Activated T-helper 1 cell treated with anti-CD3 and anti-CD28 coated beads, Interleukin-12 subunit alpha, Interleukin-12 subunit beta, Interleukin-2, Interleukin-4 antibody, amounts not matched to agents 30 ng/mL and 10 ng/mL and 1 ng/mL, durations not matched to agents 14 hours and 24 hours and 36 hours (primary cell): Measurements from ENCODE around the gene CLASRP. TPM values are rescaled to one million over a fixed set of nuclear protein-coding genes. Genes with fewer than 3 reads are reported as not detected.
"Not testable (repeated sequence)": the region's sequence is repeated elsewhere in the genome, so short reads cannot be mapped to it uniquely, and the experiment has no call there.

ENCODE experiments used
- DNase-seq: peaks from one replicate; pipeline ENCODE4 v3.0.0; 2021; ENCODE audit warnings: low spot score
- H3K27ac Mint-ChIP-seq: one replicate; pipeline ENCODE4 v1.8.0; 2021; ENCODE audit warnings: mild to moderate bottlenecking, mixed read lengths
- H3K27me3 Mint-ChIP-seq: one replicate; pipeline ENCODE4 v1.8.0; 2022; ENCODE audit warnings: mild to moderate bottlenecking, moderate library complexity, mixed read lengths; ENCODE audit not compliant: insufficient read depth
- H3K36me3 Mint-ChIP-seq: one replicate; pipeline ENCODE4 v1.8.0; 2021; ENCODE audit warnings: low read depth, mixed read lengths
- H3K4me1 Mint-ChIP-seq: one replicate; pipeline ENCODE4 v1.8.0; 2021; ENCODE audit warnings: low read depth, mixed read lengths
- H3K4me3 Mint-ChIP-seq: one replicate; pipeline ENCODE4 v1.8.0; 2021; ENCODE audit warnings: mild to moderate bottlenecking, moderate library complexity, mixed read lengths
- H3K9me3 Mint-ChIP-seq: one replicate; pipeline ENCODE4 v1.8.0; 2021; ENCODE audit warnings: mixed read lengths
- intact Hi-C: fragments of 100-400 bp; cut with micrococcal nuclease; formaldehyde crosslinking; loops from one replicate; pipeline ENCODE4 v1.15.1; 2024
- total RNA-seq: library from RNA; stranded (reverse); gene quantifications from 2 replicates; pipeline ENCODE4 v1.2.3, GENCODE V29; 2022

CLASRP gene
- total RNA-seq, 1 donor from 2014 or later = 116 TPM

DNA sequence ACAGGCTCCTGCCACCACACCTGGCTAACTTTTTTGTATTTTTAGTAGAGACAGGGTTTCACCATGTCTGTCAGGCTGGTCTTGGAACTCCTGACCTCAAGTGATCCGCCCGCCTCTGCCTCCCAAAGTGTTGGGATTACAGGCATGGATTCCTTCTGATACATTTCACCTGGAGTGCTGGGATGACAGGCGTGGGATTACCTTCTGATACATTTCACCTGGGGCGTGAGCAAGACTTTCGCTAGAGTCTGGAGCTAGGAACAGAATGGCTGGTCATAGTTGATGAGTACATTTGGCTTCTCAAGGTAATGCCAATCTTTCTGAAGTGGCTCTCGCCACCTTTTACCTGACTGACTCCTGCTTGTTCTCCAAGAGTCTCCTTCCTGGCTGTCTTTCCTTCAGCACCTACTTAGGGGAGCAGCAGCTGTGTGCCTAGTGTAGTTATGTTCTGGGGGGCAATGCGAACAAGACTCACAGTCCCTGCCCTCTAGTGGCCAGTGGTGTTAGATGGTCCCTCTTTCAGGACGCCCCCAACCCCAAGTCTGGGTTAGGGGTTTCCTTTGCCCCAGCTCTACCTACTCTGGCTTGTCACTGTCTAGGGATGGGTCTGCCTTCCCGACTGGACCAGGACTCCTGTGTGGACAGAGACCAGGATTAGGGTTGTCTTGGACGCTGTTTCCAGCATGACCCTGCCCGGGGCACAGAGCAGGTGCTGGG lies 73.4 kb downstream of the CLASRP start:
- DNase-seq = no peak

DNA sequence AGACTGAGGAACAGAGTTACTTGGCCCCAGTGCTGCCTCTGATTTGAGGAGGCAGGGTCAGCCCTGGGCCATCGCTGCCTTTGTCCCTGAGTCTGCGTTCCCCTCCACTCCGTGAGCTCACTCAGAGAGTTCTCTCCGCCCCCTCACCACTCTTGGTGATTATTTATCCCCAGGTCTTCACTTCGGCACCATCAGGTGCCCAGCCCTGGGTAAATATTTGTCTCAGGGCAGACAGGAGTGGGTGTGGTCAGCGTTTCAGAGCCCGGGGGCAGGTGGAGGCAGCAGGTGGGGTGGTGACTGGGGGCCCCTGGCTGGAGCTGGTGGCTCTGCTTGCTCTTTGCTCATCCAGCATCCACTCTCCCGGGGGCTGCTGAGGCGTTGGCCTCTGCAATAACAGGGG lies 74.8 kb downstream of the CLASRP start:
- Mint-ChIP-seq H3K36me3 (peaks cover 1% of the 10 kb centered on the region), H3K27me3 (no peaks in the 10 kb centered on the region), H3K4me3 (no peak overlapping the region), H3K27ac (no peak overlapping the region), H3K4me1 (peaks cover 38% of the 10 kb centered on the region), H3K9me3 (no peaks in the 10 kb centered on the region)
- intact Hi-C loops = no loop called here
- no peak for DNase-seq

More for the DNA sequence above, 73.4 kb downstream of the CLASRP start:
- no peaks in the 10 kb centered on the region for H3K27me3 Mint-ChIP-seq
- no peaks in the 10 kb centered on the region for H3K9me3 Mint-ChIP-seq
- H3K4me1 Mint-ChIP-seq = peaks cover 27% of the 10 kb centered on the region
- H3K4me3 Mint-ChIP-seq = no peak overlapping the region
- intact Hi-C loops = no loop called here
- H3K27ac Mint-ChIP-seq = no peak overlapping the region
- H3K36me3 Mint-ChIP-seq = peaks cover 1% of the 10 kb centered on the region

DNA sequence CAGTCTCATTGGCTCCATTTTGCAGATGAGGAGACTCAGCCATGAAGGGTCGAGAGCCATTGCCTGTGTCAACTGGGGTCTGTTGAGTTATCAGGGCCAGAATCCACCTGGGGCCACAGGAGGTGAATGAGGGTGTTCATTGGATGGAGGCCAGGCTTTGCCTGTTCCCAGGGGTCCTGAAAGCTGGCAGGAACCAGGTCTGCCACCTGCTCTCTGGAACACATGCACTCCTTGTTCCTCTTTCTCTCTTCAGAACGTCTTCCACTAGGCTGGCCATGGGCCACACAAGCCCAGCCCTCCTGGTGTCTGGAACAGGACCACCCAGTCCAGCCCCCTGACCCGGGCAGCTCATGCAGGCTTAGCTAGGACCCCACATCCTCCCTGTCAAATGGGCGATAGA lies 75.3 kb downstream of the CLASRP start:
- no peaks in the 10 kb centered on the region for H3K27me3 Mint-ChIP-seq
- peaks cover 1% of the 10 kb centered on the region for H3K36me3 Mint-ChIP-seq
- no peak overlapping the region for H3K4me3 Mint-ChIP-seq
- no peak for DNase-seq
- intact Hi-C loops = no loop called here
- H3K4me1 Mint-ChIP-seq = peaks cover 42% of the 10 kb centered on the region
- H3K9me3 Mint-ChIP-seq = no peaks in the 10 kb centered on the region
- H3K27ac Mint-ChIP-seq = no peak overlapping the region

GRCh38 chr19:45115809-45116615 lies 77.2 kb downstream of the CLASRP start:
- DNase-seq = no peak
- no peak overlapping the region for H3K27ac Mint-ChIP-seq
- peaks cover 41% of the 10 kb centered on the region for H3K4me1 Mint-ChIP-seq
- H3K27me3 Mint-ChIP-seq = no peaks in the 10 kb centered on the region
- intact Hi-C loops = loop anchor here (2.0 to 5.0 kb wide), 2 partner anchors 23 to 99 kb away; partner anchors contain the start of gene PPP1R37
- H3K36me3 Mint-ChIP-seq = peaks cover 1% of the 10 kb centered on the region
- no peaks in the 10 kb centered on the region for H3K9me3 Mint-ChIP-seq
- H3K4me3 Mint-ChIP-seq = no peak overlapping the region

- Mint-ChIP-seq H3K27ac (peak overlapping the region; percentile 64), H3K27me3 (no peaks in the 10 kb centered on the region), H3K36me3 (peaks cover 1% of the 10 kb centered on the region), H3K9me3 (no peaks in the 10 kb centered on the region), H3K4me1 (peaks cover 48% of the 10 kb centered on the region), H3K4me3 (peak overlapping the region; percentile 35)
- peak; percentile 31 for DNase-seq
- intact Hi-C loops = loop anchor here (2.0 to 5.0 kb wide), 2 partner anchors 24 to 100 kb away; partner anchors contain the start of gene PPP1R37
These were observed 78.3 kb downstream of the CLASRP start for GRCh38 chr19:45117167-45117594.

- no peaks in the 10 kb centered on the region for H3K27me3 Mint-ChIP-seq
- peaks cover 1% of the 10 kb centered on the region for H3K36me3 Mint-ChIP-seq
- DNase-seq = no peak
- intact Hi-C loops = loop anchor here (2.0 to 5.0 kb wide), 2 partner anchors 25 to 100 kb away; partner anchors contain the start of gene PPP1R37
- H3K9me3 Mint-ChIP-seq = no peaks in the 10 kb centered on the region
- peaks cover 52% of the 10 kb centered on the region for H3K4me1 Mint-ChIP-seq
- H3K4me3 Mint-ChIP-seq = no peak overlapping the region
- H3K27ac Mint-ChIP-seq = peak overlapping the region; percentile 71
These were observed 78.8 kb downstream of the CLASRP start for GRCh38 chr19:45117671-45118070.

DNA sequence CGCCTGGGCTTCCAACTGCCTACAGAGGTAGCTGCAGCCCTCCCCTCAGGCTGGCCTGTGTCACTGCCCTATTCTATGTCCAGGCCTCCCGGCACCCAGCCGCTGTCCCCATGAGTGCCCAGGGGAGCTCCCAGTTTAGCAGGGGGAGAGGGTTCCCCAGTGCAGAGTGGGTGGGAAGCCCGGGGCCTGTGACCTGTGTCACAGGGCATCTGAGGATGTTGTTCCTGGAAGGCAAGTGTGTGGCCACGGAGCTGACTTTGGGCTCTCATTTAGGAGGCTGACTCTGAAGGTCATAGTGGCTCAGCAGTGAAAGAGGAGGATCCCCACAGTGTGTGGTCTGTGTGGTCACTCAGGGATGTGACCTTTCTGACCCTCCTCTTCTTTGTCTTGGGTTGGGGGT lies 79.3 kb downstream of the CLASRP start:
- peak overlapping the region; percentile 71 for H3K27ac Mint-ChIP-seq
- H3K9me3 Mint-ChIP-seq = no peaks in the 10 kb centered on the region
- DNase-seq = no peak
- intact Hi-C loops = loop anchor here (5.0 kb wide), 1 partner anchor 101 kb away; no protein-coding TSS in a partner anchor
- H3K36me3 Mint-ChIP-seq = peaks cover 1% of the 10 kb centered on the region
- H3K4me1 Mint-ChIP-seq = peaks cover 52% of the 10 kb centered on the region
- H3K4me3 Mint-ChIP-seq = no peak overlapping the region
- no peaks in the 10 kb centered on the region for H3K27me3 Mint-ChIP-seq

DNA sequence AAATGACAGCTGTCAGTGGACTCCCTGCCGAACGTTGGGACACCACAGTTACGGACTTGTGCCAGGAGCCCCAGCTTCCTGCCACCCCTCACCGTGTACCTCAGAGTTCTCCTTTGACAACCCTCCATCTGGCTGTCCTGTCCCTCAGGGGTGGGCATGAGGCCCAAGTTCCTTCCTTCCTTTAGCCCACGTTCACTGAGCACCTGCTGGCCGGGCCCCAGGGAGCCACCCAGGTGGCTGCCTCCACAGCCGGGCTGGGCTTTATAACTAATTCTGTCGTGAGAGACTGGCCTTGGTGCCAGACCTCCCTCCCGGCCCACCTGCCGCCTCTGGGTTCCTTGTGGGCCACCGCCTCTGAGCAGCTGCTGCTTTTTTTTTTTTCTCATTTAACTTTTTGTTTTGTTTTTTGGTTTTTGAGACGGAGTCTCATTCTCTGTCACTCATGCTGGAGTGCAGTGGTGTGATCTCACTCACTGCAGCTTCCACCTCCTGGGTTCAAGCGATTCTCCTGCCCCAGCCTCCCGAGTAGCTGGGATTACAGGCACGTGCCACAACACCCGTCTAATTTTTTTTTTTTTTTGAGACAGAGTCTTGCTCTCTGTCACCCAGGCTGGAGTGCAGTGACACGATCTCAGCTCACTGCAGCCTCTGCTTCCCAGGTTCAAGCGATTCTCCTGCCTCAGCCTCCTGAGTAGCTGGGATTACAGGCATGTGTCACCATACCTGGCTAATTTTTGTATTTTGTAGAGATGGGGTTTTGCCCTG lies 79.9 kb downstream of the CLASRP start:
- Mint-ChIP-seq H3K4me1 (peaks cover 52% of the 10 kb centered on the region), H3K4me3 (peak overlapping the region; percentile 3)
- H3K9me3 Mint-ChIP-seq, H3K36me3 Mint-ChIP-seq, H3K27ac Mint-ChIP-seq, H3K27me3 Mint-ChIP-seq, DNase-seq: not testable (repeated sequence)
- intact Hi-C loops = loop anchor here (5.0 kb wide), 1 partner anchor 101 kb away; no protein-coding TSS in a partner anchor

DNA sequence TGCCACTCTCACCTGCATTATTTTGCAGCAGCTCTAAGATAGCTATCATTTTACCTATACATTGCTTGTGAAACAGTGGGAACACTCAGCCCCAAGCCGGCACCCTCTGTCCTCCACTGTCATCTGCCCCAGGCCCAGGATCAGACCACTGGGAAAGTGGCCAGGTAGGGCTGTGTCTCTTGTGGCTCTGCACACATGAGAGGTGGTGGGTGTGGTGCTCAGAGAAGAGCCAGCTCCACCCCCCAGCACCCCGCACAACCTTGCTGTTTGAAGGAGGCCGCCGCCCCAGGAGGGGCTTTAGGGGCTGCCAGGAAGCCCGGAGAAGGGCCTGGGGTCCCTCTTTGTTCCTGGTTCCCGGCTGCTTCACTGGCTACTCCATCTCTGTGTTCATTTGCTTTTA lies 80.7 kb downstream of the CLASRP start:
- Mint-ChIP-seq H3K4me3 (no peak overlapping the region), H3K27me3 (no peaks in the 10 kb centered on the region), H3K36me3 (peaks cover 1% of the 10 kb centered on the region), H3K27ac (no peak overlapping the region), H3K9me3 (no peaks in the 10 kb centered on the region), H3K4me1 (peaks cover 52% of the 10 kb centered on the region)
- no peak for DNase-seq
- intact Hi-C loops = loop anchor here (5.0 kb wide), 1 partner anchor 102 kb away; no protein-coding TSS in a partner anchor

Other genes starting within 250 kb of the CLASRP start
- gene BCAM, start 229.9 kb upstream of the CLASRP start, total RNA-seq = not detected in 2 replicates
- 0.08 and 0.39 TPM in 2 replicates for gene NECTIN2, start 192.7 kb upstream of the CLASRP start, total RNA-seq
- 209 and 211 TPM in 2 replicates for gene TOMM40, start 147.8 kb upstream of the CLASRP start, total RNA-seq
- gene APOE, start 133.2 kb upstream of the CLASRP start, total RNA-seq = 0.41 and 0.42 TPM in 2 replicates
- 1.2 TPM in 1 of 2 replicates, not detected in the other for gene APOC1, start 124.4 kb upstream of the CLASRP start, total RNA-seq
- gene APOC4, start 96.8 kb upstream of the CLASRP start, total RNA-seq = not detected in 2 replicates
- gene APOC2, start 93.0 kb upstream of the CLASRP start, total RNA-seq = not detected in 2 replicates
- 86.1 and 93.1 TPM in 2 replicates for gene CLPTM1, start 83.7 kb upstream of the CLASRP start, total RNA-seq
- 73.3 and 77.5 TPM in 2 replicates for gene RELB, start 37.6 kb upstream of the CLASRP start, total RNA-seq
- gene ZNF296, start 37.4 kb downstream of the CLASRP start, total RNA-seq = 4.3 and 4.7 TPM in 2 replicates
- 46.8 and 53.6 TPM in 2 replicates for gene GEMIN7, start 40.2 kb downstream of the CLASRP start, total RNA-seq
- gene PPP1R37, start 54.1 kb downstream of the CLASRP start, total RNA-seq = 20.4 and 20.5 TPM in 2 replicates
- gene NKPD1, start 121.9 kb downstream of the CLASRP start, total RNA-seq = 0.16 and 0.20 TPM in 2 replicates
- 18.4 and 22.8 TPM in 2 replicates for gene TRAPPC6A, start 139.2 kb downstream of the CLASRP start, total RNA-seq
- 10.4 and 10.5 TPM in 2 replicates for gene BLOC1S3, start 139.7 kb downstream of the CLASRP start, total RNA-seq
- gene EXOC3L2, start 206.4 kb downstream of the CLASRP start, total RNA-seq = not detected in 2 replicates
- 27.1 and 27.2 TPM in 2 replicates for gene MARK4, start 212.2 kb downstream of the CLASRP start, total RNA-seq